Effector memory CD8-positive, alpha-beta T cell (primary cell): ENCODE results near the gene FHIT.
"Not testable (repeated sequence)": the region's sequence is repeated elsewhere in the genome, so short reads cannot be mapped to it uniquely, and the experiment has no call there.

Experiments
- ATAC-seq: fragments of 150-1000 bp; cut with Tn5 transposase; replicated peaks from 2 replicates; pipeline ENCODE4 v1.10.0; 2021; ENCODE audit warnings: mild to moderate bottlenecking, moderate library complexity
- DNase-seq, 3 experiments: peaks; one replicate each; pipeline ENCODE4 v3.0.0; 2021
- H3K27ac Mint-ChIP-seq, 2 donors: one replicate each; pipeline ENCODE4 v1.8.0; 2022; ENCODE audit warnings: mild to moderate bottlenecking in 2 of 2, mixed read lengths in 2 of 2, moderate library complexity in 2 of 2
- H3K27me3 Mint-ChIP-seq, 2 donors: one replicate each; pipeline ENCODE4 v1.8.0; 2022; ENCODE audit warnings: mixed read lengths in 2 of 2
- H3K36me3 Mint-ChIP-seq: one replicate; pipeline ENCODE4 v1.8.0; 2022; ENCODE audit warnings: mild to moderate bottlenecking, moderate library complexity, mixed read lengths; ENCODE audit not compliant: insufficient read depth
- H3K4me1 Mint-ChIP-seq, 2 donors: one replicate each; pipeline ENCODE4 v1.8.0; 2022; ENCODE audit warnings: low read depth in 2 of 2, mixed read lengths in 2 of 2
- H3K4me3 Mint-ChIP-seq, 2 donors: one replicate each; pipeline ENCODE4 v1.8.0; 2022; ENCODE audit warnings: mild to moderate bottlenecking in 2 of 2, mixed read lengths in 2 of 2, moderate library complexity in 2 of 2
- H3K9me3 Mint-ChIP-seq, 2 donors: one replicate each; pipeline ENCODE4 v1.8.0; 2022; ENCODE audit warnings: mixed read lengths in 2 of 2

The FHIT gene

GRCh38 chr3:60912876-60913275, 338.4 kb downstream of the FHIT start:
- no peaks in the 10 kb centered on the region for H3K4me1 Mint-ChIP-seq
- H3K9me3 Mint-ChIP-seq: peaks cover 0 to 8% of the 10 kb centered on the region in 2 donors
- DNase-seq: no peak
- H3K27me3 Mint-ChIP-seq: no peaks in the 10 kb centered on the region
- H3K36me3 Mint-ChIP-seq: no peaks in the 10 kb centered on the region
- ATAC-seq: no peak
- no peak overlapping the region for H3K27ac Mint-ChIP-seq
- no peak overlapping the region for H3K4me3 Mint-ChIP-seq

GRCh38 chr3:60912142-60912541, 339.1 kb downstream of the FHIT start:
- Mint-ChIP-seq H3K27ac (no peak overlapping the region), H3K4me1 (no peaks in the 10 kb centered on the region), H3K4me3 (no peak overlapping the region), H3K27me3 (no peaks in the 10 kb centered on the region), H3K36me3 (no peaks in the 10 kb centered on the region), H3K9me3 (peaks cover 0 to 6% of the 10 kb centered on the region in 2 donors)
- DNase-seq (no peak), ATAC-seq (no peak)

GRCh38 chr3:60909526-60909925, 341.7 kb downstream of the FHIT start:
- H3K27ac Mint-ChIP-seq: no peak overlapping the region

GRCh38 chr3:60906283-60906682, 345.0 kb downstream of the FHIT start:
- Mint-ChIP-seq H3K4me1 (no peaks in the 10 kb centered on the region), H3K4me3 (no peak overlapping the region), H3K27ac (no peak overlapping the region), H3K9me3 (peaks cover 3 to 7% of the 10 kb centered on the region in 2 donors), H3K27me3 (no peaks in the 10 kb centered on the region), H3K36me3 (no peaks in the 10 kb centered on the region)
- ATAC-seq (no peak), DNase-seq (no peak)

More at GRCh38 chr3:60909526-60909925, 341.7 kb downstream of the FHIT start:
- no peak for DNase-seq
- no peaks in the 10 kb centered on the region for H3K36me3 Mint-ChIP-seq
- peaks cover 7 to 8% of the 10 kb centered on the region in 2 donors for H3K9me3 Mint-ChIP-seq
- no peak overlapping the region for H3K4me3 Mint-ChIP-seq
- H3K27me3 Mint-ChIP-seq: no peaks in the 10 kb centered on the region
- ATAC-seq: no peak
- no peaks in the 10 kb centered on the region for H3K4me1 Mint-ChIP-seq

GRCh38 chr3:60898321-60898720, 352.9 kb downstream of the FHIT start:
- H3K27ac Mint-ChIP-seq: no peak overlapping the region
- no peaks in the 10 kb centered on the region for H3K36me3 Mint-ChIP-seq
- H3K27me3 Mint-ChIP-seq: no peaks in the 10 kb centered on the region
- no peaks in the 10 kb centered on the region for H3K4me1 Mint-ChIP-seq
- no peak for ATAC-seq
- no peaks in the 10 kb centered on the region for H3K9me3 Mint-ChIP-seq
- H3K4me3 Mint-ChIP-seq: no peak overlapping the region
- no peak for DNase-seq

GRCh38 chr3:60893946-60894345, 357.3 kb downstream of the FHIT start:
- no peak for ATAC-seq

GRCh38 chr3:60890226-60890625, 361.0 kb downstream of the FHIT start:
- Mint-ChIP-seq H3K27me3 (no peaks in the 10 kb centered on the region), H3K4me3 (no peak overlapping the region), H3K4me1 (no peaks in the 10 kb centered on the region)

More at GRCh38 chr3:60893946-60894345, 357.3 kb downstream of the FHIT start:
- H3K4me3 Mint-ChIP-seq: no peak overlapping the region
- H3K36me3 Mint-ChIP-seq: no peaks in the 10 kb centered on the region
- no peak for DNase-seq
- peaks cover 2 to 5% of the 10 kb centered on the region in 2 donors for H3K9me3 Mint-ChIP-seq
- no peaks in the 10 kb centered on the region for H3K4me1 Mint-ChIP-seq
- no peaks in the 10 kb centered on the region for H3K27me3 Mint-ChIP-seq
- H3K27ac Mint-ChIP-seq: no peak overlapping the region

GRCh38 chr3:60888952-60889351, 362.3 kb downstream of the FHIT start:
- H3K4me1 Mint-ChIP-seq, ATAC-seq, H3K36me3 Mint-ChIP-seq, H3K27me3 Mint-ChIP-seq, H3K4me3 Mint-ChIP-seq, DNase-seq, H3K9me3 Mint-ChIP-seq, H3K27ac Mint-ChIP-seq: not testable (repeated sequence)

More at GRCh38 chr3:60890226-60890625, 361.0 kb downstream of the FHIT start:
- DNase-seq: no peak
- Mint-ChIP-seq H3K27ac (no peak overlapping the region), H3K9me3 (peaks cover 4 to 6% of the 10 kb centered on the region in 2 donors), H3K36me3 (no peaks in the 10 kb centered on the region)
- ATAC-seq: no peak

GRCh38 chr3:60887574-60887973, 363.7 kb downstream of the FHIT start:
- ATAC-seq (no peak), DNase-seq (no peak)
- Mint-ChIP-seq H3K36me3 (no peaks in the 10 kb centered on the region), H3K4me3 (no peak overlapping the region), H3K27me3 (no peaks in the 10 kb centered on the region), H3K9me3 (peaks cover 5 to 12% of the 10 kb centered on the region in 2 donors), H3K27ac (no peak overlapping the region), H3K4me1 (no peaks in the 10 kb centered on the region)

- Mint-ChIP-seq H3K4me1 (no peaks in the 10 kb centered on the region), H3K9me3 (peaks cover 5 to 22% of the 10 kb centered on the region in 2 donors), H3K4me3 (no peak overlapping the region), H3K27me3 (no peaks in the 10 kb centered on the region), H3K27ac (no peak overlapping the region), H3K36me3 (no peaks in the 10 kb centered on the region)
- ATAC-seq (no peak), DNase-seq (no peak)
Measured at GRCh38 chr3:60886518-60886917, 364.7 kb downstream of the FHIT start.

GRCh38 chr3:60884005-60884404, 367.2 kb downstream of the FHIT start:
- H3K36me3 Mint-ChIP-seq: no peaks in the 10 kb centered on the region
- ATAC-seq (no peak), DNase-seq (no peak)
- no peaks in the 10 kb centered on the region for H3K4me1 Mint-ChIP-seq
- H3K9me3 Mint-ChIP-seq: peaks cover 8 to 28% of the 10 kb centered on the region in 2 donors
- H3K4me3 Mint-ChIP-seq: no peak overlapping the region
- H3K27me3 Mint-ChIP-seq: no peaks in the 10 kb centered on the region
- no peak overlapping the region for H3K27ac Mint-ChIP-seq

GRCh38 chr3:60877188-60877587, 374.1 kb downstream of the FHIT start:
- Mint-ChIP-seq H3K36me3 (no peaks in the 10 kb centered on the region), H3K4me3 (no peak overlapping the region), H3K27me3 (no peaks in the 10 kb centered on the region), H3K9me3 (peaks cover 6 to 17% of the 10 kb centered on the region in 2 donors), H3K27ac (no peak overlapping the region), H3K4me1 (no peaks in the 10 kb centered on the region)
- DNase-seq: no peak
- ATAC-seq: no peak

GRCh38 chr3:60870396-60870795, 380.9 kb downstream of the FHIT start:
- no peak for ATAC-seq
- no peak for DNase-seq
- Mint-ChIP-seq H3K4me3 (no peak overlapping the region), H3K4me1 (no peaks in the 10 kb centered on the region), H3K27ac (no peak overlapping the region), H3K36me3 (no peaks in the 10 kb centered on the region), H3K27me3 (no peaks in the 10 kb centered on the region), H3K9me3 (peaks cover 4 to 16% of the 10 kb centered on the region in 2 donors)

GRCh38 chr3:60867200-60867599, 384.1 kb downstream of the FHIT start:
- H3K4me1 Mint-ChIP-seq: no peaks in the 10 kb centered on the region
- no peak overlapping the region for H3K27ac Mint-ChIP-seq
- H3K9me3 Mint-ChIP-seq: peaks cover 5 to 16% of the 10 kb centered on the region in 2 donors
- H3K27me3 Mint-ChIP-seq: no peaks in the 10 kb centered on the region
- no peak overlapping the region for H3K4me3 Mint-ChIP-seq
- no peaks in the 10 kb centered on the region for H3K36me3 Mint-ChIP-seq
- ATAC-seq: no peak
- no peak for DNase-seq
